ENCODE measurements around the gene KRT17.
"Not testable (repeated sequence)": the region's sequence is repeated elsewhere in the genome, so short reads cannot be mapped to it uniquely, and the experiment has no call there.

The KRT17 gene

GRCh38 chr17:41653892-41654677, 29.7 kb upstream of the KRT17 start:
- no peak for DNase-seq

DNA sequence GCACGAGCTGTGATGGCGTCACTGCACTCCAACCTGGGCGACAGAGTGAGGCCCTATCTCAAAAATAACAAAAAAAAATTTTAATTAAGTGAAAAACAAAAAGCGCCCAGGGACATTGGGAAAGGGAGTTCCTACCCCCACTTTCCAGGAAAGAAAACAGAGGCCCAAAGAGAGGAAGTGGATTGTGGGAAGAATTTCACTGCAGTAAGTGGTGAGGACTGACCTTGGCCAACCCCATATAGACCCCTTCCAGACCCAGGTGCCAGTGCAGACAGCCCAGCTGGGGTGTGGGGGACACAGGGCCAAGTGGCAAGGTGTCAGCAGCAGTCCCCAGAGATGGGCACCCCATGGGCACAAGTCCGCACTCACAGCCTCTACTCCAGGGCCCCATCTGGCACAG, 29.0 kb upstream of the KRT17 start:
- no peak for DNase-seq

DNA sequence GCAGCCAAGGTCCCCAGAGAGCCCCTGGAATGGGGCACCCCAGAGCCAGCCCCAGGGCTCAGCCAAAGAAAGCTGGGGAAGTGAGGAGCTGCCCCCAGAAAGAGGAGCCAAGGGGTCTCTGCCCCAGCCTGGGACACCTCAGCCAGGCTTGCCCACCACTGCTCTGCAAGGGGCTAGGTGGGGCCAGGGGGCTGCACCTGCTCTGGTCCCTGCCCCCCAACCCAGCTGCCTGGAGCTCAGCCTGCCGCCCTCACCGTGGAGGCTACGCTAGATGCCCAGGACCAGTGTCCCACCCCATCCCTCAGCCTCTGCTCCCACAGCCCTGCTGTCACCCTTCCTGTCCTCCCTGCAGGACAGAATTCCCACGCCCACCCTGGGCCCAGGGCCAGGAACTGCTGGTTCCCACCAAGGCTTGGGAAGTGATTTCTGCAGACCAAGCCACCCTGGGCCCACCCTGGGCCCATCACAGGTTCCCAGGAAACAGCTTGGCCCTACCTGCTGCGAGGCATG, 28.1 kb upstream of the KRT17 start:
- no peak for DNase-seq

GRCh38 chr17:41651625-41652460, 27.5 kb upstream of the KRT17 start:
- DNase-seq, result no peak

DNA sequence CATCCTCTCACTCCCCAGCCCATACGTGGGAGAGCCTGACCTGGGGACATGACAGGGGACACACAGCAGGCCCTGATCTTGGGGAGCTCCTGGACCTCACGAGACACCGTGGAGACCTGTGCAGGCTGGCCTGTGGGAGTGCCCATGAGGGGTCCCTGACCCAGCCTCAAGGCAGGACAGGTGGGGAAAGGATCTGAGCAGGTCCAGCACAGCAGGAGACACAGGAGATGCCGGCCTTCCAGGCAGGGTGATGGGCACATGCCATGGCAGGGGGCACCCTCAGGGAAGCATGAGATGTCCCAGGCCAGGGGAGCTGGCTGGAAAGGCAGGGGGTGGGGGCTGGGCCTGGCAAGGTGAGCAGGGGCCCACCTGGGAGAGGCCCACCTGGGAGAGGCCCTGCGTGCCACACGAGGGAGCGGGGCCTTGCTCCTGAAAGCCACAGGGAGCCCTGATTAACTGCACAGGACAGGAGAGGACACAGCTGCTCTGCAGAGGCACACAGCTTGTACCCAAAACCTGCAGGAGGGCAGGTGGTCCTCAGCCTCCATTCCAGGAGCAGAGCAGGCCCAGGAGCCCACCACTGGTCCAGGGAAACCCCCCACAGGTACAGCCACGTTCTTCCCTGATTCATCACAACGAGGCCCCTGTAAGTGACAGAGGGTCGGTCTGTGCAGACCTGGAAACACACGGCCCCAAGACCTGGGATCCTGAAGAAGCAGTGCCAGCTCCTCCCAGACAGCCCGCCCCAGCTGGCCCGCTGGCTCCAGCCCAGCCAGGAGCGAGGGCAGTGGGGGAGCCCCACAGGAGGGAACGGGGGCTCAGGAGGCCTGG, 26.6 kb upstream of the KRT17 start:
- no peak for DNase-seq

- DNase-seq, result no peak
These were observed 25.6 kb upstream of the KRT17 start for GRCh38 chr17:41649923-41650519.

DNA sequence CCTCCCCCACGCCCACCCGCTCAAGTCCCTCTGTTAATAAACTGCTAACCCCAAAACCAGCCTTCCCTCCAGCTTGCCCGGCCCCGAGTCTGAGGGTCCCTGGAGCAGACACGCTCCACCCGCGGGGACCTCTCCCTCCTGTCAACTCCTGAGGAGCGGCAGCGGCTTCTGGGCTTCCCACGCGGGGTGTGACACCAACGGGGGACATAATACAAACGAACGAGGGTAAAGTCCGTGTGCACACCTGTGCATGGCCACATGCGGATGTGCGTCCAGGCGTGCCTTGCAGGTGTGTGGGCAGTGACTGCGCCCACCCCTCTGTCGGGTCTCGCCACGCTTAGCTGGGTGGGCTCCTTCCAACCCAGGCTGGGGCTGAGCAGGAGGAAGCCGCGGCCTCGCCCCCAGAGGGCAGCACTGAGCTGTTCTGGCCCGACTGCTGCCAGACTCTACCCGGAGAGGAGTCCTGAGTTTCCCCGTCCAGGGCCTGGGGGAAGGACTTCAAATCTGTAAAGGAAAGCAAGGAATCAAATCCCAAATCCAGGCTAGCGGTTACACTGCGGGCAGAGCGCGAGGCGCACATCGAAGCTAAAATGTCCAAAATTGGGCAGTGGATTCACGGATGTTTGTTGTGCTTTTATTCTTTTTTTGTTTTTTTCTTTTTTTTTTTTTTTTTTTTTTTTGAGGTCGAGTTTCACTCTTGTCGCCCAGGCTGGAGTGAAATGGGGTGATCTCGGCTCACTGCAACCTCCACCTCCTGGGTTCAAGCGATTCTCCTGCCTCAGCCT, 24.2 kb upstream of the KRT17 start:
- peak; percentile 79 for DNase-seq

DNA sequence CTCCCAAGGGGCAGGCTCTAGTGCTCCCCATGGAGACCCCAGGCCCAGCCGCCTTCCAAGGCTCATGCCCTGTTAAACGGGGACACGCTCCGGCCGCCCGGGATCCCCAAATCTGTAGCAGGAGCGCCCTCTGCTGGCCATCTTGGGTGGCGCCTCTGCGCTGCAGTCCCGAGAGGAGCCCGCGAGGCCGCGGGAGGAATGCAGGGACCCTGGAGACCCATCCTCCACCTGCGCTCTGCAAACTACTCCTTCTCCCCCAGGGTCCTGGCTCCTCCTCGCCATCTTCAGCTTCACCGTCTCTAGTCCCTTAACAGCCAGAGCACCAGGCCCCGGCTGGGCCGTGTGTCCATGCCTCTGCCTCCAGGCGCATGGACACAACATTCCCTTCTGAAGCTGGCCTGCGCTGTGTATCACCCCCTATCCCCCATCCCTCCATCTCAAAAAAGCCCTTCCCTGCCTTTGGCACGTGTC, 23.6 kb upstream of the KRT17 start:
- peak; percentile 89 for DNase-seq

- no peak for DNase-seq
These were observed 22.9 kb upstream of the KRT17 start for GRCh38 chr17:41647038-41647813.

DNA sequence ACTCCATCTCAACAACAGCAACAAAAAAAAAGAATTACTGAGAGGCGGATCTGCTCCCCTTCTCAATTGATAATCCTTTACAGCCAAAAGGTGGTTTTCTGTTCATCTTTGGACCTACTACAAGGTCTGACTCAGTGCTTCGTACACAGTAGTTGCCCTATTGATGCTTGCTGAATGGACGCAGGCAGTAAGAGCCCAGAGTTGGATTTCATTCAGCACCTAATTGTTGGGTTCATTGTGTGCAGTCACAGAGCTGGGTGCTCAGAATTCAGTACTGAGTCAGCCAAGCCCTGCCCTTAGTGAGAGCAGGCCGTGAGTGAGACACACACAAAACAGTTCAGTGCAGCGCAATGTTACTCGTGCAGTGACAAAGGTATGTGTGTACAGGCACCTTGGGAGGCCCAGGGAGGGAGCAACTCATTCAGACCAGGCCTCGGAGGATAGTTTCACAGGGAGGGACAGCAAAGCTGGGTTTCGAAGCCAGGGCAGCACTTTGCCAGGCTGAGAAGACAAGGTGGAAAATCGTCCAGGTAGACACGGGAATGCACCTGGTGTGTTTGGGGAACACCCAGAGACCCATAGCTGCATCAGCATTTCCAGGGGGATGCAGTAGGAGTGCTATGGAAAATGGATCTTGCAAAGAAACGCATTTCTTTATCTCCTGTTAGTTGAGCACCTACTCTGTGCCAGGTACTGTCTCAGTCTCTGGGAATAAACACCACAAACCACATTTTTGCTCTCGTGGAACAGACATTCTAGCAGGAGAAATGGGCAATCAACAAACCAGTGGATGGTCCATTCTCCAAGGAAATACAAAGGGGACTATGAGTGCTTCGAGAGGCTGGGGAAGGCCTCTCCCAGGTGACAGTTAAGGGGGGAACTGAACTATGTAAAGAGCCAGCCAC, 18.1 kb upstream of the KRT17 start:
- no peak for DNase-seq

DNA sequence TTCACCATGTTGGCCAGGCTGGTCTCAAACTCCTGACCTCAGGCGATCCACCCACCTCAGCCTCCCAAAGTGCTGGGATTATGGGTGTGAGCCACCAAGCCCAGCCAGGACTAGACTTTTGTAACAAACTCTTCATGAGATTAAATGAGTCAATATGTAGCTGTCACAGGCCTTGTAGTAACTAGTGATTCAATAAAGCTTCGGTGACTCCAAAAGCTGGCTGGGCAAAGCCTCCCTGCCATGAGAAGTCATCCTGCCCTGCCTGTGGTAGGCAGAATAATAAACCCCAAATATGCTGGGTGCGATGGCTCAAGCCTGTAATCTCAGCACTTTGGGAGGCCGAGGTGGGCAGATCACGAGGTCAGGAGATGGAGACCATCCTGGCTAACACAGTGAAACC, 16.2 kb upstream of the KRT17 start:
- not testable (repeated sequence) for DNase-seq

GRCh38 chr17:41639492-41640473, 15.4 kb upstream of the KRT17 start:
- no peak for DNase-seq

DNA sequence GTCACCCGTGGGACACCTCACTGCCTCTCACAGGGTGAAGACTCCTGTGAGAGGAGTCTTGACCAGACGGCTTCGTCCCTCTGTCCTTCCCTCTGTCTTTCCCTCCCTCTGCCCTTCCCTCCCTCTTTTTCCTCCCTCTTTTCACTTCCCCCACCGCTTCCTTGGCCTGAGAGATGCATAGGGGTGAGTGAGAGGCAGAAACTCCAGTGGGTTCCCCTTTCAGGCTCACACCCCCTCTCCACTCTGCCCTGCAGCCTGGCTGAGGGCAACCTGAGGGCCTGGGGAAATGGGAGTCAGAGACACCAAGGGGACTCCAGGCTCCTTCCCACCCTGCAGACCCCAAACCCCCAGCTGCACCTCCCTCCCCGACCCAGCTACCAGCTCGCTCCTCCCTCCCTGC, 14.6 kb upstream of the KRT17 start:
- no peak for DNase-seq

- no peak for DNase-seq
These were observed 13.8 kb upstream of the KRT17 start for GRCh38 chr17:41638194-41638593.

GRCh38 chr17:41636652-41637051, 12.3 kb upstream of the KRT17 start:
- DNase-seq, result no peak

- DNase-seq, result no peak
These were observed 11.0 kb upstream of the KRT17 start for GRCh38 chr17:41635121-41636097.

- DNase-seq, result no peak
These were observed 10.3 kb upstream of the KRT17 start for GRCh38 chr17:41634639-41635038.

Measured in activated T-cell treated with anti-CD3 and anti-CD28 coated beads for 4 hours (primary cell).